HepG2 (cell line): ENCODE measurements around the gene ZFAND2B. TPM values are rescaled to one million over a fixed set of nuclear protein-coding genes. Genes with fewer than 3 reads are reported as not detected.

Experiments used
- ATAC-seq: fragments of 200-7000 bp; cut with Tn5 transposase; 3 replicates; pipeline ENCODE4 v1.9.1; 2020; ENCODE audit warnings: mild to moderate bottlenecking, moderate library complexity
- BruUV-seq: library from RNA; stranded (reverse); fragments of 400-500 nt; replicated peaks from 2 replicates; lab custom pipeline; 2021; lab: Mats Ljungman, UMichigan
- CTCF ChIA-PET: fragments of 300-600 bp; formaldehyde crosslinking; extraction: SDS; loops from one replicate; lab custom pipeline; 2021; ENCODE audit warnings: low total read pairs, inconsistent platforms, low intra/inter-chr PET ratio; lab: Yijun Ruan, JAX
- POLR2A ChIA-PET: fragments of 350-600 bp; sonication (Branson Sonifier 250); formaldehyde crosslinking; loops from one replicate; lab custom pipeline; 2020; ENCODE audit warnings: antibody characterized with exemption, inconsistent platforms; lab: Yijun Ruan, JAX
- DNase-seq: peaks from one replicate; pipeline ENCODE4 v3.0.0-alpha.2; 2015; ENCODE audit warnings: low spot score
- FAIRE-seq: peaks from 3 replicates; lab custom pipeline; 2011; peaks lifted over from hg19 to GRCh38; lab: Jason Lieb, UNC
- H2AFZ ChIP-seq: one replicate; pipeline ENCODE4 v1.6.1; 2011; ENCODE audit warnings: low read length, inconsistent platforms
- H3K27ac ChIP-seq: fragments of 300-600 bp; 3 replicates; pipeline ENCODE4 v1.8.0; 2011; ENCODE audit warnings: mixed run types, mild to moderate bottlenecking, mixed read lengths, low read length, inconsistent platforms; ENCODE audit not compliant: insufficient read depth; ENCODE audit errors: extremely low read length
- H3K27me3 ChIP-seq, 2 experiments: fragments of 200-600 bp in 1 of 2; 2 replicates in 1 of 2; 3 replicates in 1 of 2; pipeline versions ENCODE4 v1.6.0 to v1.8.0; 2011; ENCODE audit warnings: low read length in 2 of 2, mild to moderate bottlenecking in 2 of 2, moderate library complexity in 2 of 2, inconsistent platforms in 1 of 2; ENCODE audit not compliant: insufficient read depth in 2 of 2, control insufficient read depth in 1 of 2
- H3K36me3 ChIP-seq, 2 experiments: fragments of 200-600 bp in 1 of 2; replicated peaks in 1 of 2; 2 replicates in 1 of 2; 3 replicates in 1 of 2; pipeline versions ENCODE4 v1.5.1 to v1.8.0; 2011; ENCODE audit warnings: low read length in 2 of 2, inconsistent platforms in 1 of 2; ENCODE audit not compliant: insufficient read depth in 2 of 2, control insufficient read depth in 1 of 2
- H3K4me1 ChIP-seq: 2 replicates; pipeline ENCODE4 v1.5.1; 2012; ENCODE audit warnings: low read length, inconsistent platforms; ENCODE audit not compliant: insufficient read depth
- H3K4me2 ChIP-seq: 2 replicates; pipeline ENCODE4 v1.6.0; 2011; ENCODE audit warnings: low read depth, low read length, inconsistent platforms
- H3K4me3 ChIP-seq, 3 experiments: fragments of 200-600 bp in 1 of 3; sonication (generic), shearing (Covaris generic) in 1 of 3; replicated peaks in 1 of 3; 2 replicates each; pipeline ENCODE4 v1.5.1; 2011 to 2016; ENCODE audit warnings: low read length in 3 of 3, inconsistent platforms in 2 of 3, low read depth in 2 of 3, mild to moderate bottlenecking in 2 of 3, control low read depth in 1 of 3, mixed read lengths in 1 of 3; ENCODE audit not compliant: insufficient read depth in 1 of 3
- H3K79me2 ChIP-seq: one replicate; pipeline ENCODE4 v1.6.1; 2011; ENCODE audit warnings: low read length, inconsistent platforms; ENCODE audit not compliant: insufficient read depth
- H3K9ac ChIP-seq: 2 replicates; pipeline ENCODE4 v1.6.0; 2011; ENCODE audit warnings: mild to moderate bottlenecking, low read depth, low read length, inconsistent platforms; ENCODE audit not compliant: insufficient read depth
- H3K9me3 ChIP-seq: 2 replicates; pipeline ENCODE4 v1.5.1; 2012; ENCODE audit warnings: mild to moderate bottlenecking, low read length
- H4K20me1 ChIP-seq: 2 replicates; pipeline ENCODE4 v1.6.0; 2011; ENCODE audit warnings: inconsistent platforms, mild to moderate bottlenecking, low read length, moderate library complexity; ENCODE audit not compliant: insufficient read depth
- ARID2 ChIP-seq: sonication (generic); formaldehyde crosslinking; IDR thresholded peaks from 2 replicates; pipeline ENCODE4 v1.8.1; 2022; ENCODE audit warnings: mild to moderate bottlenecking, missing genetic modification reagents, borderline replicate concordance
- CCDC6 ChIP-seq: sonication (generic); formaldehyde crosslinking; IDR thresholded peaks from 2 replicates; pipeline ENCODE4 v1.8.1; 2022; ENCODE audit warnings: mild to moderate bottlenecking, missing genetic modification reagents, moderate library complexity
- KDM4B ChIP-seq: sonication (generic); formaldehyde crosslinking; IDR thresholded peaks from 2 replicates; pipeline ENCODE4 v1.4.0; 2020; ENCODE audit warnings: missing genetic modification reagents
- MYC ChIP-seq: sonication (generic); formaldehyde crosslinking; IDR thresholded peaks from 2 replicates; pipeline ENCODE4 v1.9.0; 2021; ENCODE audit warnings: missing genetic modification reagents, borderline replicate concordance
- NBN ChIP-seq: fragments of 450-650 bp; conservative IDR thresholded peaks from 2 replicates; pipeline ENCODE4 v1.6.1; 2017
- ZNF296 ChIP-seq: sonication (generic); formaldehyde crosslinking; conservative IDR thresholded peaks from 2 replicates; pipeline ENCODE4 v1.5.0; 2020; ENCODE audit warnings: mild to moderate bottlenecking, missing genetic modification reagents
- ZNF460 ChIP-seq: sonication (generic); formaldehyde crosslinking; IDR thresholded peaks from 2 replicates; pipeline ENCODE4 v1.5.1; 2020; ENCODE audit warnings: missing genetic modification reagents, mild to moderate bottlenecking, borderline replicate concordance
- ZNF558 ChIP-seq: sonication (generic); formaldehyde crosslinking; IDR thresholded peaks from 2 replicates; pipeline ENCODE4 v1.9.0; 2022; ENCODE audit warnings: mild to moderate bottlenecking, missing genetic modification reagents, borderline replicate concordance
- WGBS: methylation state at CpG from one replicate; pipeline ENCODE4 v1.1.6; 2017; ENCODE audit warnings: low lambda C conversion rate; 5-methylcytosine and 5-hydroxymethylcytosine counted together
- in situ Hi-C: cut with HindIII; loops from 2 replicates; pipeline ENCODE4 v1.10.0; 2017; ENCODE audit warnings: low pct_unique_long_range_greater_than_20kb; ENCODE audit not compliant: extremely low pct_ligation_motif_present
- intact Hi-C: fragments of 100-400 bp; cut with micrococcal nuclease; formaldehyde crosslinking; loops from one replicate; pipeline ENCODE4 v1.10.0; 2022; ENCODE audit not compliant: unreplicated experiment
- polyA plus RNA-seq, 8 experiments: library from polyadenylated mRNA; depleted of rRNA in 3 of 8; stranded (reverse) in 7 of 8; unstranded in 1 of 8; fragments of >200 nt; fragmentation: Illumina TruSeq in 4 of 8; extraction: Trizol in 4 of 8; gene quantifications; 2 replicates each; pipeline versions ENCODE4 v1.2.1 to v1.2.3, GENCODE V29; 2011 to 2016; ENCODE audit warnings: low read depth in 4 of 8, missing spikeins in 1 of 8, mixed read lengths in 1 of 8; ENCODE audit not compliant: insufficient read depth in 1 of 8
- total RNA-seq, 5 experiments: library from RNA; depleted of rRNA; stranded (reverse); fragments of >200 nt; fragmentation: Illumina TruSeq; extraction: Trizol; gene quantifications; 2 replicates each; pipeline ENCODE4 v1.2.3, GENCODE V29; 2016; ENCODE audit warnings: low read depth in 1 of 5
- TF ChIP-seq, protein P1 (sequence below): sonication (generic); formaldehyde crosslinking; IDR thresholded peaks from 2 replicates; pipeline ENCODE4 v1.4.0; 2020; ENCODE audit warnings: missing genetic modification reagents, mild to moderate bottlenecking, borderline replicate concordance

Gene ZFAND2B
- total and polyA plus RNA-seq, 2 of the 13 experiments (the other 11 are each of a cell fraction or from before 2014, with no cell fraction given): 53.3 to 115 TPM

DNA sequence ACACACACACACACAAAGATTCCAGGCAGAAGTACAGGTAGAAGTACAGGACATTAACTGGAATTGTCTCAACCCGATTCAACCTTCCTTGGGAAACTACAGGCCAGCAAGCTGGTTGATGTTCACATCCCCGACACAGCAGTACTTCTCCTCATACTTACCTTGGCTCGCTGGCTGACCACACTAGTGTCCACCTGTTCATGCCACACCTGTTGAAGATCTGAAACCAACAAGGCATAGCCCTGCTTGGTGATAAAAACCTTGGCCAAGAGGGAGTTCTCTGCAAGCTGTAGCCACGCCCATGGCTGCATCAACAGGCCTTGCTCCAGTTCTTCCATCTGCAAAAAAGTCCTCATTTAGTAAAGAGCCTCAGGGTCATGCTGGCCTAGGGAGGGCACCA is 48.6 kb upstream of the ZFAND2B start:
- H2AFZ ChIP-seq: no peak overlapping the region
- no peaks in the 10 kb centered on the region for H3K79me2 ChIP-seq
- TF ChIP-seq CCDC6 (CRISPR knock-in tag) (no peak), MYC (CRISPR knock-in tag) (no peak), NBN (no peak), KDM4B (CRISPR knock-in tag) (no peak), ZNF558 (CRISPR knock-in tag) (no peak), ZNF460 (CRISPR knock-in tag) (no peak), ZNF296 (CRISPR knock-in tag) (no peak), ARID2 (CRISPR knock-in tag) (no peak)
- TF ChIP-seq, protein P1, sequence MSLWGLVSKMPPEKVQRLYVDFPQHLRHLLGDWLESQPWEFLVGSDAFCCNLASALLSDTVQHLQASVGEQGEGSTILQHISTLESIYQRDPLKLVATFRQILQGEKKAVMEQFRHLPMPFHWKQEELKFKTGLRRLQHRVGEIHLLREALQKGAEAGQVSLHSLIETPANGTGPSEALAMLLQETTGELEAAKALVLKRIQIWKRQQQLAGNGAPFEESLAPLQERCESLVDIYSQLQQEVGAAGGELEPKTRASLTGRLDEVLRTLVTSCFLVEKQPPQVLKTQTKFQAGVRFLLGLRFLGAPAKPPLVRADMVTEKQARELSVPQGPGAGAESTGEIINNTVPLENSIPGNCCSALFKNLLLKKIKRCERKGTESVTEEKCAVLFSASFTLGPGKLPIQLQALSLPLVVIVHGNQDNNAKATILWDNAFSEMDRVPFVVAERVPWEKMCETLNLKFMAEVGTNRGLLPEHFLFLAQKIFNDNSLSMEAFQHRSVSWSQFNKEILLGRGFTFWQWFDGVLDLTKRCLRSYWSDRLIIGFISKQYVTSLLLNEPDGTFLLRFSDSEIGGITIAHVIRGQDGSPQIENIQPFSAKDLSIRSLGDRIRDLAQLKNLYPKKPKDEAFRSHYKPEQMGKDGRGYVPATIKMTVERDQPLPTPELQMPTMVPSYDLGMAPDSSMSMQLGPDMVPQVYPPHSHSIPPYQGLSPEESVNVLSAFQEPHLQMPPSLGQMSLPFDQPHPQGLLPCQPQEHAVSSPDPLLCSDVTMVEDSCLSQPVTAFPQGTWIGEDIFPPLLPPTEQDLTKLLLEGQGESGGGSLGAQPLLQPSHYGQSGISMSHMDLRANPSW: no peak
- intact Hi-C loops (no loop called here), in situ Hi-C loops (loop anchor here (5.0 kb wide), 1 partner anchor 101 kb away; no protein-coding TSS in a partner anchor)
- H3K9ac ChIP-seq: no peak overlapping the region
- peaks cover 18% of the 10 kb centered on the region for H3K4me1 ChIP-seq
- ATAC-seq: no peak
- ChIA-PET CTCF (interaction anchor here (3.2 to 4.4 kb wide), 2 partner anchors 53 to 137 kb away, joined by 28 to 50 read pairs; no protein-coding TSS in a partner anchor), POLR2A (interaction anchor here (0.6 to 1.1 kb wide), 2 partner anchors 51 to 104 kb away, joined by 3 to 5 read pairs; no protein-coding TSS in a partner anchor)
- H3K4me2 ChIP-seq: no peak overlapping the region
- H3K9me3 ChIP-seq: no peaks in the 10 kb centered on the region
- no peak for FAIRE-seq
- peaks cover 6 to 25% of the 10 kb centered on the region in 2 experiments for H3K36me3 ChIP-seq
- DNase-seq: no peak
- 94% methylated on average over 4 of the region's 4 CpGs for WGBS
- no peaks in the 10 kb centered on the region for H4K20me1 ChIP-seq
- H3K27ac ChIP-seq: no peak overlapping the region
- no peaks in the 10 kb centered on the region for H3K27me3 ChIP-seq
- no TSS peak for BruUV-seq
- no peak overlapping the region for H3K4me3 ChIP-seq
